Measurements from ENCODE around the gene UBE2D4.
"Not testable (repeated sequence)": the region's sequence is repeated elsewhere in the genome, so short reads cannot be mapped to it uniquely, and the experiment has no call there.

GRCh38 chr7:43968172-43969040 is 42.2 kb downstream of the UBE2D4 start:
- TF ChIP-seq POLR2A (IDR thresholded peaks at IDR 0.05; ENCODE audit: low read length); GATA1 (IDR thresholded peaks at IDR 0.05; ENCODE audit: low read depth, low read length): not testable (repeated sequence)
